Glutamatergic neuron (in vitro differentiated cells): ENCODE results near the gene RAB20. TPM values are rescaled to one million over a fixed set of nuclear protein-coding genes. Genes with fewer than 3 reads are reported as not detected.

Experiments
- DNase-seq: peaks from one replicate; pipeline ENCODE4 v3.0.0; 2022
- H3K27ac Mint-ChIP-seq: one replicate; pipeline ENCODE4 v1.8.0; 2020; ENCODE audit warnings: mild to moderate bottlenecking, mixed read lengths, inconsistent platforms; ENCODE audit not compliant: unreplicated experiment
- H3K27me3 Mint-ChIP-seq: one replicate; pipeline ENCODE4 v1.8.0; 2020; ENCODE audit warnings: mild to moderate bottlenecking, moderate library complexity, mixed read lengths, inconsistent platforms; ENCODE audit not compliant: unreplicated experiment
- H3K36me3 Mint-ChIP-seq: one replicate; pipeline ENCODE4 v1.8.0; 2020; ENCODE audit warnings: mild to moderate bottlenecking, mixed read lengths, inconsistent platforms; ENCODE audit not compliant: unreplicated experiment
- H3K4me1 Mint-ChIP-seq: one replicate; pipeline ENCODE4 v1.8.0; 2020; ENCODE audit warnings: mild to moderate bottlenecking, low read depth, mixed read lengths, inconsistent platforms; ENCODE audit not compliant: unreplicated experiment
- H3K4me3 Mint-ChIP-seq: one replicate; pipeline ENCODE4 v1.8.0; 2020; ENCODE audit warnings: mild to moderate bottlenecking, mixed read lengths, inconsistent platforms; ENCODE audit not compliant: unreplicated experiment
- H3K9me3 Mint-ChIP-seq: one replicate; pipeline ENCODE4 v1.8.0; 2020; ENCODE audit warnings: mild to moderate bottlenecking, moderate library complexity, mixed read lengths, inconsistent platforms; ENCODE audit not compliant: unreplicated experiment
- CTCF ChIP-seq: fragments of 200-600 bp; sonication (generic); IDR thresholded peaks from one replicate; pipeline ENCODE4 v1.5.0; 2021; ENCODE audit not compliant: partially characterized antibody, unreplicated experiment
- total RNA-seq: library from RNA; stranded (reverse); fragmentation: NEBNext Ultra II Directional; extraction: Animal tissue kit (Norgen Biotek cat#: 25700); gene quantifications from one replicate; pipeline ENCODE4 v1.2.1, GENCODE V29; 2021; ENCODE audit not compliant: unreplicated experiment

RAB20 gene
- total RNA-seq, 1 donor from 2014 or later, result 1.7 TPM

- H3K9me3 Mint-ChIP-seq, result peaks cover 7% of the 10 kb centered on the region
- H3K27me3 Mint-ChIP-seq, result peaks cover 3% of the 10 kb centered on the region
- TF ChIP-seq CTCF, result no peak
- no peak overlapping the region for H3K27ac Mint-ChIP-seq
- DNase-seq, result no peak
- no peak overlapping the region for H3K4me3 Mint-ChIP-seq
- H3K36me3 Mint-ChIP-seq, result peaks cover 5% of the 10 kb centered on the region
- peaks cover 14% of the 10 kb centered on the region for H3K4me1 Mint-ChIP-seq
These were observed 5.3 kb downstream of the RAB20 start for GRCh38 chr13:110556224-110556606.

GRCh38 chr13:110555601-110556223, 5.8 kb downstream of the RAB20 start:
- H3K4me3 Mint-ChIP-seq, result no peak overlapping the region
- H3K27ac Mint-ChIP-seq, result no peak overlapping the region

GRCh38 chr13:110554946-110555345, 6.6 kb downstream of the RAB20 start:
- H3K27ac Mint-ChIP-seq, result no peak overlapping the region
- no peak for TF ChIP-seq CTCF

More at GRCh38 chr13:110555601-110556223, 5.8 kb downstream of the RAB20 start:
- no peak for TF ChIP-seq CTCF
- peaks cover 15% of the 10 kb centered on the region for H3K4me1 Mint-ChIP-seq
- H3K9me3 Mint-ChIP-seq, result peaks cover 7% of the 10 kb centered on the region
- no peak for DNase-seq
- peaks cover 4% of the 10 kb centered on the region for H3K27me3 Mint-ChIP-seq
- peaks cover 5% of the 10 kb centered on the region for H3K36me3 Mint-ChIP-seq

GRCh38 chr13:110554227-110554836, 7.2 kb downstream of the RAB20 start:
- peaks cover 14% of the 10 kb centered on the region for H3K4me1 Mint-ChIP-seq
- DNase-seq, result no peak
- H3K27ac Mint-ChIP-seq, result no peak overlapping the region
- no peak for TF ChIP-seq CTCF
- peaks cover 5% of the 10 kb centered on the region for H3K36me3 Mint-ChIP-seq
- H3K27me3 Mint-ChIP-seq, result peaks cover 5% of the 10 kb centered on the region
- no peak overlapping the region for H3K4me3 Mint-ChIP-seq
- H3K9me3 Mint-ChIP-seq, result peaks cover 7% of the 10 kb centered on the region

More at GRCh38 chr13:110554946-110555345, 6.6 kb downstream of the RAB20 start:
- no peak for DNase-seq
- H3K9me3 Mint-ChIP-seq, result peaks cover 7% of the 10 kb centered on the region
- no peak overlapping the region for H3K4me3 Mint-ChIP-seq
- peaks cover 4% of the 10 kb centered on the region for H3K27me3 Mint-ChIP-seq
- H3K36me3 Mint-ChIP-seq, result peaks cover 5% of the 10 kb centered on the region
- peaks cover 14% of the 10 kb centered on the region for H3K4me1 Mint-ChIP-seq

- Mint-ChIP-seq H3K4me3 (no peak overlapping the region), H3K4me1 (peaks cover 14% of the 10 kb centered on the region), H3K27me3 (peaks cover 5% of the 10 kb centered on the region), H3K36me3 (peaks cover 5% of the 10 kb centered on the region), H3K27ac (no peak overlapping the region), H3K9me3 (peaks cover 7% of the 10 kb centered on the region)
- no peak for TF ChIP-seq CTCF
- no peak for DNase-seq
These were observed 8.1 kb downstream of the RAB20 start for GRCh38 chr13:110553417-110553816.
